SU-DHL-6 (cell line): ENCODE data around the gene GCN1.

Experiments
- H2AFZ ChIP-seq: fragments of 200-600 bp; sonication (generic); 2 replicates; pipeline ENCODE4 v1.6.1; 2014; ENCODE audit warnings: low read depth, mild to moderate bottlenecking, moderate library complexity, mixed read lengths, antibody characterized with exemption, low read length; ENCODE audit not compliant: severe bottlenecking
- H3F3A ChIP-seq: fragments of 200-600 bp; shearing (Covaris generic); 2 replicates; pipeline ENCODE4 v1.6.0; 2016; ENCODE audit warnings: antibody characterized with exemption, mild to moderate bottlenecking; ENCODE audit not compliant: insufficient read depth
- H3K27ac ChIP-seq: fragments of 200-600 bp; sonication (generic); 2 replicates; pipeline ENCODE4 v1.5.1; 2016; ENCODE audit warnings: low read depth, mild to moderate bottlenecking, low read length, moderate library complexity, mixed read lengths
- H3K27me3 ChIP-seq: fragments of 200-600 bp; sonication (generic), shearing (Covaris generic); 2 replicates; pipeline ENCODE4 v1.6.0; 2014; ENCODE audit warnings: mild to moderate bottlenecking, low read length
- H3K36me3 ChIP-seq: fragments of 200-600 bp; sonication (generic); 2 replicates; pipeline ENCODE4 v1.6.1; 2014; ENCODE audit warnings: mild to moderate bottlenecking, low read length, mixed read lengths
- H3K4me2 ChIP-seq: fragments of 300-600, 200-600 bp; shearing (Covaris generic), sonication (generic); 2 replicates; pipeline ENCODE4 v1.6.0; 2014; ENCODE audit warnings: low read length, low read depth, mild to moderate bottlenecking; ENCODE audit not compliant: poor library complexity, severe bottlenecking
- H3K4me3 ChIP-seq: fragments of 200-600 bp; sonication (generic); 2 replicates; pipeline ENCODE4 v1.5.1; 2014; ENCODE audit warnings: antibody characterized with exemption, low read length, mild to moderate bottlenecking, mixed read lengths; ENCODE audit not compliant: insufficient read depth, poor library complexity, severe bottlenecking
- H3K79me2 ChIP-seq: fragments of 200-600 bp; sonication (generic); 2 replicates; pipeline ENCODE4 v1.6.1; 2014; ENCODE audit warnings: mild to moderate bottlenecking, low read length, moderate library complexity; ENCODE audit not compliant: insufficient read depth
- H3K9ac ChIP-seq: fragments of 200-600 bp; sonication (generic); 2 replicates; pipeline ENCODE4 v1.7.0; 2014; ENCODE audit warnings: mild to moderate bottlenecking, low read length
- H3K9me2 ChIP-seq: fragments of 200-600 bp; sonication (generic); replicated peaks from 2 replicates; pipeline ENCODE4 v1.6.1; 2014; ENCODE audit warnings: low read length; ENCODE audit not compliant: insufficient read depth
- H3K9me3 ChIP-seq: fragments of 200-600 bp; sonication (generic); 2 replicates; pipeline ENCODE4 v1.6.1; 2014; ENCODE audit warnings: low read length, mixed read lengths; ENCODE audit not compliant: insufficient read depth
- H4K20me1 ChIP-seq: fragments of 200-600 bp; sonication (generic); 2 replicates; pipeline ENCODE4 v1.6.1; 2014; ENCODE audit warnings: low read depth, mild to moderate bottlenecking, antibody characterized with exemption, low read length, moderate library complexity, mixed read lengths
- EZH2phosphoT487 ChIP-seq: fragments of 200-600 bp; sonication (generic), shearing (Covaris generic); conservative IDR thresholded peaks from 2 replicates; pipeline ENCODE4 v1.6.1; 2018; ENCODE audit warnings: mild to moderate bottlenecking, antibody characterized with exemption, low read length, moderate library complexity, mixed read lengths
- TF ChIP-seq, protein P1 (sequence below): fragments of 200-600 bp; sonication (generic); IDR thresholded peaks from one replicate; pipeline ENCODE4 v1.5.1; 2017; ENCODE audit warnings: antibody characterized with exemption, mild to moderate bottlenecking, low read length, moderate library complexity; ENCODE audit not compliant: insufficient read depth, poor library complexity, severe bottlenecking

GCN1 gene

GRCh38 chr12:120235369-120236323 lies 41.1 kb upstream of the GCN1 start:
- H3K36me3 ChIP-seq = no peaks in the 10 kb centered on the region
- no peak overlapping the region for H3K9ac ChIP-seq
- H3K27me3 ChIP-seq = no peaks in the 10 kb centered on the region
- H3F3A ChIP-seq = no peaks in the 10 kb centered on the region
- no peaks in the 10 kb centered on the region for H4K20me1 ChIP-seq
- TF ChIP-seq EZH2phosphoT487 = no peak
- TF ChIP-seq, protein P1, sequence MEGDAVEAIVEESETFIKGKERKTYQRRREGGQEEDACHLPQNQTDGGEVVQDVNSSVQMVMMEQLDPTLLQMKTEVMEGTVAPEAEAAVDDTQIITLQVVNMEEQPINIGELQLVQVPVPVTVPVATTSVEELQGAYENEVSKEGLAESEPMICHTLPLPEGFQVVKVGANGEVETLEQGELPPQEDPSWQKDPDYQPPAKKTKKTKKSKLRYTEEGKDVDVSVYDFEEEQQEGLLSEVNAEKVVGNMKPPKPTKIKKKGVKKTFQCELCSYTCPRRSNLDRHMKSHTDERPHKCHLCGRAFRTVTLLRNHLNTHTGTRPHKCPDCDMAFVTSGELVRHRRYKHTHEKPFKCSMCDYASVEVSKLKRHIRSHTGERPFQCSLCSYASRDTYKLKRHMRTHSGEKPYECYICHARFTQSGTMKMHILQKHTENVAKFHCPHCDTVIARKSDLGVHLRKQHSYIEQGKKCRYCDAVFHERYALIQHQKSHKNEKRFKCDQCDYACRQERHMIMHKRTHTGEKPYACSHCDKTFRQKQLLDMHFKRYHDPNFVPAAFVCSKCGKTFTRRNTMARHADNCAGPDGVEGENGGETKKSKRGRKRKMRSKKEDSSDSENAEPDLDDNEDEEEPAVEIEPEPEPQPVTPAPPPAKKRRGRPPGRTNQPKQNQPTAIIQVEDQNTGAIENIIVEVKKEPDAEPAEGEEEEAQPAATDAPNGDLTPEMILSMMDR = no peak
- no peak overlapping the region for H2AFZ ChIP-seq
- H3K4me3 ChIP-seq = no peak overlapping the region
- no peaks in the 10 kb centered on the region for H3K9me3 ChIP-seq
- no peak overlapping the region for H3K4me2 ChIP-seq
- H3K27ac ChIP-seq = no peak overlapping the region
- H3K9me2 ChIP-seq = no peaks in the 10 kb centered on the region
- no peaks in the 10 kb centered on the region for H3K79me2 ChIP-seq

GRCh38 chr12:120234643-120235368 lies 40.3 kb upstream of the GCN1 start:
- Histone ChIP-seq H3K9me2 (no peaks in the 10 kb centered on the region), H4K20me1 (no peaks in the 10 kb centered on the region), H3K9me3 (no peaks in the 10 kb centered on the region), H3K27me3 (no peaks in the 10 kb centered on the region), H3F3A (no peaks in the 10 kb centered on the region), H3K4me3 (no peak overlapping the region), H3K79me2 (no peaks in the 10 kb centered on the region), H3K27ac (no peak overlapping the region), H2AFZ (no peak overlapping the region), H3K36me3 (no peaks in the 10 kb centered on the region), H3K4me2 (no peak overlapping the region), H3K9ac (no peak overlapping the region)
- TF ChIP-seq, protein P1 = no peak
- TF ChIP-seq EZH2phosphoT487 = no peak

DNA sequence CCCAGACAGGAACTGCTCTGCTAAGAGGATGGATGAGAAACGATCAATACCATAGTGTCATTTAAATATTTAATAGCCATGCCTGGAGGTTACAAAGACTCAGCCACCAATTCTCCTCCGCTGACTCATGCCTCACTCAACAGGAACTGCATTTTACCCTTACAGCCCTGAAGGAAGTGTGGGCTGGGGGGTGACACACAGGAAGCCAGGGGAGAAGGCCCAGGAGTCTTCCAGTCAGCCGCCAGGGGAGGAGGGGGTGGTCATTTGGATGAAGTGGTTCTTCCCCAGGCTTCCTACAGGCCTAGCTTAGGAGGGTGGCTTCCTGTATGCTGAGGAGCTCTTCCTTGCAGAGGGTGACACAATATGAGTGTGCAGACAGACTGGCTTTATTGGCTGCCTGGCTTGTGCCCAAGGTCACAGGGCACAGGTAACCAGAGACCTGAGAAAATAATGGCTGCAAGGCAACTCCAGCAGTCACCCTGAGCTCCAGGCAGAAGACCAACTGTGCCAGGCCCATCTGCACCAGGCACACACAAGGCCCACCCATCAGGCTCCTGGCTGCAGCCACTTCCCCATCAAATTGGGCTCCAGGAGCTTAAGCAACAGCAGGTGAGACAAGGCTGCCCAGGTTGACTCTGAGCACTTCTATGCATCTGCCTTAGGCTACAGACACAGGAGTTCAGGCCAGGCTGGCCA lies 36.9 kb upstream of the GCN1 start:
- no peaks in the 10 kb centered on the region for H3K9me3 ChIP-seq
- H2AFZ ChIP-seq = no peak overlapping the region
- no peaks in the 10 kb centered on the region for H3K36me3 ChIP-seq
- no peaks in the 10 kb centered on the region for H3K27me3 ChIP-seq
- TF ChIP-seq, protein P1 = no peak
- TF ChIP-seq EZH2phosphoT487 = no peak
- no peaks in the 10 kb centered on the region for H3K9me2 ChIP-seq
- H4K20me1 ChIP-seq = no peaks in the 10 kb centered on the region
- H3K4me3 ChIP-seq = no peak overlapping the region
- no peak overlapping the region for H3K4me2 ChIP-seq
- no peak overlapping the region for H3K27ac ChIP-seq
- H3K79me2 ChIP-seq = no peaks in the 10 kb centered on the region
- H3F3A ChIP-seq = no peaks in the 10 kb centered on the region; the same call in 1 of the 2 replicates
- no peak overlapping the region for H3K9ac ChIP-seq
